KOPT-K1 (cell line): ENCODE results near the gene SCFD1.
"Not testable (repeated sequence)": the region's sequence is repeated elsewhere in the genome, so short reads cannot be mapped to it uniquely, and the experiment has no call there.

Experiments
- H3K27ac ChIP-seq: fragments of 200-600 bp; sonication (generic); 2 replicates; pipeline ENCODE4 v1.5.1; 2016; ENCODE audit warnings: antibody characterized with exemption, mild to moderate bottlenecking, low read depth, low read length; ENCODE audit not compliant: poor library complexity, severe bottlenecking
- H3K36me3 ChIP-seq: fragments of 200-600 bp; sonication (generic); 2 replicates; pipeline ENCODE4 v1.5.1; 2017; ENCODE audit warnings: antibody characterized with exemption, mild to moderate bottlenecking, low read length, moderate library complexity; ENCODE audit not compliant: insufficient read depth
- H3K9me3 ChIP-seq: fragments of 200-600 bp; sonication (generic); 2 replicates; pipeline ENCODE4 v1.5.1; 2017; ENCODE audit warnings: antibody characterized with exemption, low read length, mild to moderate bottlenecking; ENCODE audit not compliant: insufficient read depth, poor library complexity, severe bottlenecking

Gene SCFD1

GRCh38 chr14:30597504-30597903 is 24.6 kb upstream of the SCFD1 start:
- no peaks in the 10 kb centered on the region for H3K9me3 ChIP-seq
- H3K36me3 ChIP-seq, result peaks cover 95% of the 10 kb centered on the region
- no peak overlapping the region for H3K27ac ChIP-seq

DNA sequence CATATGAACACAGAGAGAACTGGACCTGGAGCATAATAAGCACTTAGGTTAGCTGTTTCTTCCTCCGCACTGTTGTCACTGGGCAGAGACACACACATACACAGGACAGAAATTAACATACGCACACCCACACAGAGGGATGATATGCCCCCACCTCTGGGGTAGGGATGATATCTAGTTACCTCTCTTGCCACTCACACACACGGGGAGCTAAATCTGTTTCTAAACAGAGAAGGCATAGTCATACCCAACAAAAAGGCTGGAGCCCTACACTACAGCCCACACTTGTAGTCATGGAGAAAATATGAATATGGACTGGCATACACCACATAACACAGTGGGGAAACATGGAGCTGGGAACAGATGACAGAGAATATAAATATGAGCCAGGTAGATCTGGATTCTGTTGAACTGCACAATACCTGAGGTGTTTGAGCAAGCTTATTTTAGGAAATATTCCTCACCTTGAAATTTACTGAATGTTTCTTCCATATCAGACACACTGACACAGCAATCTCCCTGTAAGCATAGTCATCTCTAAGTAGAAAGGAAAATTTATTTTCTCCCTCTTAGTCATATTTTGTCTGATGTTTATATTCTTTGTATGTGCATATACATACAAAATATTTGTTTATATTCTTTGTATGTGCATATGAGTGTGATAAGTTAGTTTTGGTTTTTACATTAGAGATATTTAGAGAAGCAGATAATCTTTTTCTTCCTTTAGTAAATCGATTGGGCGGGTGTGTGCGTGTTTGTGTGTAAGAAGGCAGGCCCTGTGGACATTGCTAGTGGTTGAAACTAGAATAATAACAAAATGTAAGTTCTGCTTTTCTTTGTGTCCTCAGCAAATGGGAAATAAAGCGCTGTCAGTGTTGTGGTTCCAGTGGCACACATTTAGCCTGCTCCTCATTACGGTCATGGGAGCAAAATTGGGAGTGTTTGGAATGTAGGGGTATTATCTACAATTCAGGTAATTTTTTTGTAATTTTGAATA is 20.9 kb upstream of the SCFD1 start:
- Histone ChIP-seq H3K27ac (no peak overlapping the region), H3K36me3 (peaks cover 99% of the 10 kb centered on the region), H3K9me3 (no peaks in the 10 kb centered on the region)

GRCh38 chr14:30603402-30603801 is 18.7 kb upstream of the SCFD1 start:
- no peak overlapping the region for H3K27ac ChIP-seq
- H3K36me3 ChIP-seq, result peaks cover 98% of the 10 kb centered on the region
- no peaks in the 10 kb centered on the region for H3K9me3 ChIP-seq

GRCh38 chr14:30604696-30605095 is 17.4 kb upstream of the SCFD1 start:
- peaks cover 99% of the 10 kb centered on the region for H3K36me3 ChIP-seq
- not testable (repeated sequence) for H3K27ac ChIP-seq, H3K9me3 ChIP-seq

DNA sequence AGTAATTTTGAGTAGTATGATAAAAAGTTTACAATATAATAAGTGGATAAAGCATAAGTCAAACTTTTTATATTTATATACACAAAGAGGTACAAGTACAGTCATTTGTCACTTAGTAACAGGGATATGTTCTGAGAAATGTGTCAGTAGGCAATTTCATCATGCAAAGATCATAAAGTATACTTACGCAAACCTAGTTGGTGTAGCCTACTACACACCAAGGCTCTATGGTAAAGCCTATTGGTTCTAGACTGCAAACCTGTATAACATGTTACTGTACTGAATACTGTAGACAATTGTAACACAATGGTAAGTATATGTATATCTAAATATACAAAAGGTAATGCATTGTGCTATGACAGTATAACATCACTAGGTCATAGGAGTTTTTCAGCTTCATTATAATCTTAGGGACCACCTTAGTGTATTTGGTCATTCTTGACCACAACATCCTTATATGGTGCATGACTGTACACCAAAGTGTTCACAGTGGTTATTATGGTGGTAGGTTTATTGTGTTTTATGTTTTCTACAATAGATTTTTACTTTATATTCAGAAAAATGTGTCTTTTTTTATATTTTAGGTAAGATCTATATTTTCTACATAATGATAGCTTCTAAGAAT is 14.9 kb upstream of the SCFD1 start:
- peaks cover 99% of the 10 kb centered on the region for H3K36me3 ChIP-seq
- H3K9me3 ChIP-seq, result no peaks in the 10 kb centered on the region
- H3K27ac ChIP-seq, result no peak overlapping the region

DNA sequence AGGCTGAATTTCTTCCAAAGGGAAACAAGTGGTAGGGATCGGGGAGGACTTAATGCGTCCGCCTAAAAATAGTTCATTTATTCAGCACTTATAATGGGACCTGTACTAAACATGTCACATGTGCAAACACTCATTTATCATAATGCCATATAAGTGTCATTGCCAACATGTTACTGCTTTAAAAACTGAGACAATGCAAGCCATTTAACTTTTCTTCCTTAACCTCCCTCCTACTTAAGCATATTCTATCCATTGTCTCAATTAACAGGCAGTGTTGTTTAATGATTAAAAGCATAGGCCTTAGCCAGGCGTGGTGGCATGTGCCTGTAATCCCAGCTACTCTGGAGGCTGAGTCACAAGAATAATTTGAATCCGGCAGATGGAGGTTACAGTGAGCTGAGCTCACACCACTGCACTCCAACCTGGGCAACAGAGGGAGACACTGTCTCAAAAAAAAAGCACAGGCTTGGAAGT is 13.5 kb upstream of the SCFD1 start:
- Histone ChIP-seq H3K9me3 (no peaks in the 10 kb centered on the region), H3K36me3 (peaks cover 98% of the 10 kb centered on the region), H3K27ac (no peak overlapping the region)

DNA sequence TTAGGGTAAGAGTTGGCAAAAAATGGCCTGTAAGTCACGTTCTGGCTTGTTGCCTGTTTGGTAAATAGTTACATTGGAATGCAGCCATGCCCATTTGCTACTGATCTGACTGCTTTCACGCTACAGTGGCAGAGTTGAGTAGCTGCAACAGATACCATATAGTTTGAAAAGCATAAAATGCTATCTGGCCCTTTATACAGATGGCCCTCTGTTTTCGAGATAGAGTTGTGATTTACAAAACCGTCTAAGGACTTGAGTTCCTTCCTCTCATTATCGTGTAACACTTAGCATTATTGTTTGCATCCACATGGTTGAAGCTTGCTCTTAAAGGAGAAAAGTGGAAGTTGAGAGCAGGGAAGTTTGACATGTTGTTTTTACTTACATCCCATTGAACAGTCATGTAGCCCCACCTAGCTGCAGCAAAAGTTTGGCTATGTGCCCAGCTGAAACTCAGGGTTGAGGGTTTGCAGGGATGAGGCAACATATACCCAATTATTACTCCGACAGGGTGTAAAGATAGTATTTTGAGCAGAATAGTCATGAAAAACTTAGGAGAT is 11.3 kb upstream of the SCFD1 start:
- peaks cover 94% of the 10 kb centered on the region for H3K36me3 ChIP-seq
- H3K9me3 ChIP-seq, result no peaks in the 10 kb centered on the region
- no peak overlapping the region for H3K27ac ChIP-seq

DNA sequence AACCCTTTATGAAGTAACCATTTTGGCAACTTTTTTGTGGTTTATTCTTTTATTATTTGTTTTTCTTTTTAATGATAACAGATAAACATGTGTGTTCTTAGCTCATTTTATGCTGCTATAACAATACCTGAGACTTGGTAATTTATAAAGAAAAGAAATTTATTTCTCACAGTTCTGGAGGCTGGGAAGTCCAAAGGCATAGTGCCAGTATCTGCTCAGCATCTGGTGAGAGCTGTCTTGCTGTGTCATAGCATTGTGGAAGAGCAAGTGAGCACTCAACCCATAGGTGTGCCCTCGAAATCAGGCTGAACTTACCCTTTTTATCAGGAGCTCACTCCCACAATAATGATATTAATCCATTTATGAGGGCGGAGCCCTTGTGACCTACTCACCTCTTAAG is 8.0 kb upstream of the SCFD1 start:
- H3K9me3 ChIP-seq, result no peaks in the 10 kb centered on the region
- peaks cover 87% of the 10 kb centered on the region for H3K36me3 ChIP-seq
- H3K27ac ChIP-seq, result no peak overlapping the region

DNA sequence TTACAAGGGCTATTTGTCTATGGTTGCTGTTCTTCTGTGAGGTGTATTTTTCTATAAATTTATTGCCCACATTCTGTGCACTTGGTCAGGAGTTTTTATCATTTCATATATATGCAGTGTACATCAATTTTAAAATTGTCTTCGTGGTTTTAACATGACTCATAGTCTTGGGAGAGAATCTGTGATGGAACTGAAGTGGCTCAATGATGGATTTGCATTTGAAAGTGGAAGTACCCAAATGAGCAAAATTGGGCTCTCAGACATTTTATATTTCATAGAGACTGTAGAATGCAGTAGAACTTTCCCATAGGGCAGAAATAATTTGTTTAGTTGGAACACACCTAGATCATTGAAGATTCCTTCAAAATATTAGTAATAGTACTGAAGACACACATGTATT is 1.9 kb upstream of the SCFD1 start:
- no peaks in the 10 kb centered on the region for H3K9me3 ChIP-seq
- no peak overlapping the region for H3K27ac ChIP-seq
- H3K36me3 ChIP-seq, result peaks cover 38% of the 10 kb centered on the region

- peak overlapping the region; percentile 80 for H3K27ac ChIP-seq
- H3K36me3 ChIP-seq, result peaks cover 26% of the 10 kb centered on the region
- no peaks in the 10 kb centered on the region for H3K9me3 ChIP-seq
Measured at GRCh38 chr14:30621354-30621939, 672 bp upstream of the SCFD1 start.

DNA sequence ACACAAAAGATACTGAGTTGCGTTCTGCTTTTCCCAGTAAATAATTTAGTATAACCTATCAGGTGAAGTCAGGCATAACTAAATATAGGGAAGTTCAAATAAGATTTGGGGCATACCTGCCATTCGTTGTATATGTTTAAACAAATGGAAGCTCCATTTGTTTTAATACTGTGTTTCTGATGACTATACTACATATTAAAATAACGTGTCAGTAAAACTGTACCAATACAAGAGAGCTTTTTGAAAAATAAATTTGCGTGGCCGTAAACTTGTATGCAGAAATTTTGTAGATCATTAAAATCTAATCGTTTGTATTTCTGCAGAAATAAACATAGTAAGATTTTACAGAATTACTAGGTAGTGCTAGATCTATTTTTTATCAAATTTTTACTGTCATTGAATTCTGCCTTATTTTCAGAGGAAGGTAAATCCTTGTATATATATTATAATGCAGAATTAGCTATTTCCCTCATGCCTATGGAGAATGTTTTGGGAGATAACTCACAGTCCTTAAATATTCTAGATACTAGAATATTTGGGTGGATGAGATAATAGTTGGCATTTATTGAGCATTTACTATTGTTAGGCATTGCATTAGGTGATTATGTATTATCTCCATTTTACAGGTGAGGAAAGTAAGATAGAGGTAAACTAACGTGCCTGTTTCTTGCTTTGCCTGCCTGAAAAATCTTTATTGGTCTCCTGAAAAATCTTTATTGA is 1.5 kb downstream of the SCFD1 start:
- H3K36me3 ChIP-seq, result peaks cover 10% of the 10 kb centered on the region
- H3K27ac ChIP-seq, result no peak overlapping the region
- H3K9me3 ChIP-seq, result no peaks in the 10 kb centered on the region

DNA sequence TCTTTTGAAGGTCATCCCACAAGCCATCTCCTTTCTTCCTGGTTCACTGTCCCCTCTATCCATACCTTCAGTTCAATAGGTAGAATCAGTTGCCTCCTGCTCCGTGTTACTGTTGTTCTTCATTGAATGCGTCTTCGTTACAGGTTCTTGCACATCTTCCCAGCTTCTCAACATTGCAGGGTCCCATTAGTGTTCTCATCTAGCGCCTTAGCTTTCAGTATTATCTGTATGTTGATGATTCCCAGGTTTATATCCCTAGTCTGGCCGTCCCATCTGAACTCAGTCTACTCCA is 2.0 kb downstream of the SCFD1 start:
- H3K27ac ChIP-seq, result no peak overlapping the region
- H3K36me3 ChIP-seq, result peaks cover 10% of the 10 kb centered on the region
- no peaks in the 10 kb centered on the region for H3K9me3 ChIP-seq

- Histone ChIP-seq H3K36me3 (peaks cover 15% of the 10 kb centered on the region), H3K9me3 (no peaks in the 10 kb centered on the region)
Measured at GRCh38 chr14:30625533-30625932, 3.4 kb downstream of the SCFD1 start.

DNA sequence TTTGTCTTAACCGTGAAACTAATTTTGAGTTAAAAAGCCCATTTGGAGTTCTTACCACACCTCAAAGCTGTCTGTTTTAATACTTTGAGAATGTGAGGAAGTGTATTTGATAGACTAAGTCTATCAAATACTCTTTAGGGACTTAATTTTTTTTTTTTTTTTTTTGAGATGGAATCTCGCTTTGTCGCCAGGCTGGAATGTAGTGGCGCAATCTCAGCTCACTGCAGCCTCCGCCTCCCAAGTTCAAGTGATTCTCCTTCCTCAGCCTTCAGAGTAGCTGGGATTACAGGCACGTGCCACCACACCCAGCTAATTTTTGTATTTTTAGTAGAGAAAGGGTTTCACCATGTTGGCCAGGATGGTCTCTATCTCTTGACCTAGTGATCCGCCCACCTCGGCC is 7.3 kb downstream of the SCFD1 start:
- peaks cover 32% of the 10 kb centered on the region for H3K36me3 ChIP-seq
- not testable (repeated sequence) for H3K27ac ChIP-seq, H3K9me3 ChIP-seq

More at GRCh38 chr14:30625533-30625932, 3.4 kb downstream of the SCFD1 start:
- H3K27ac ChIP-seq, result no peak overlapping the region

DNA sequence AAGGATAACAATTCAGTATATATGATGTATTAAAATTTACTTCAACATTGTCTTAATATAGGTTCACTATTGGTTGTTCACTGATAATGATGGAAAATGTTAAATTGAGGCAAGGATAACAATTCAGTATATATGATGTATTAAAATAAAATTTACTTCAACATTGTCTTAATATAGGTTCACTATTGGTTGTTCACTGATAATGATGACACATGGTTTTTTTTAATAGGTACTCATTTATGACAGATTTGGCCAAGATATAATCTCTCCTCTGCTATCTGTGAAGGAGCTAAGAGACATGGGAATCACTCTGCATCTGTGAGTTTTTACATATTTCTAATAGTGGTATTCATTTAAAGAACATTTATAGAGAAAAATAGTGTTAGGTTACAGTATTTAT is 8.1 kb downstream of the SCFD1 start:
- Histone ChIP-seq H3K9me3 (no peaks in the 10 kb centered on the region), H3K27ac (no peak overlapping the region), H3K36me3 (peaks cover 35% of the 10 kb centered on the region)
